WTC11 (cell line): Measurements from ENCODE around the gene IQSEC1. TPM values are rescaled to one million over a fixed set of nuclear protein-coding genes. Genes with fewer than 3 reads are reported as not detected.

Experiments used
- ATAC-seq: fragments of 200-7000 bp; cut with Tn5 transposase; 2 replicates; pipeline ENCODE4 v1.10.0; 2021; ENCODE audit warnings: mild to moderate bottlenecking, moderate library complexity
- CTCF ChIA-PET: fragments of 300-600 bp; sonication (Branson Sonifier 250); formaldehyde crosslinking; loops from one replicate; lab custom pipeline; 2021; ENCODE audit warnings: antibody characterized with exemption; lab: Charles Lee
- POLR2A ChIA-PET: fragments of 350-600 bp; sonication (Branson Sonifier 250); formaldehyde crosslinking; loops from one replicate; lab custom pipeline; 2021; ENCODE audit warnings: antibody characterized with exemption; lab: Charles Lee
- DNase-seq: peaks from one replicate; pipeline ENCODE4 v3.0.0; 2021; ENCODE audit warnings: low spot score
- H3K27ac Mint-ChIP-seq: 2 replicates; pipeline ENCODE4 v1.8.0; 2021; ENCODE audit warnings: mixed read lengths
- H3K27me3 Mint-ChIP-seq: 2 replicates; pipeline ENCODE4 v1.8.0; 2021; ENCODE audit warnings: low read depth, mild to moderate bottlenecking, moderate library complexity, mixed read lengths
- H3K36me3 Mint-ChIP-seq: 2 replicates; pipeline ENCODE4 v1.8.0; 2021; ENCODE audit warnings: mixed read lengths
- H3K4me1 Mint-ChIP-seq: 2 replicates; pipeline ENCODE4 v1.8.0; 2022; ENCODE audit warnings: mixed read lengths
- H3K4me3 Mint-ChIP-seq: 2 replicates; pipeline ENCODE4 v1.8.0; 2021; ENCODE audit warnings: mild to moderate bottlenecking, moderate library complexity, mixed read lengths
- H3K9me3 Mint-ChIP-seq: 2 replicates; pipeline ENCODE4 v1.8.0; 2021; ENCODE audit warnings: mixed read lengths
- AFF4 ChIP-seq: sonication (generic); formaldehyde crosslinking; IDR thresholded peaks from 2 replicates; pipeline ENCODE4 v1.8.1; 2023; ENCODE audit warnings: mild to moderate bottlenecking, missing genetic modification reagents, borderline replicate concordance
- CREB1 ChIP-seq: sonication (generic); formaldehyde crosslinking; IDR thresholded peaks from 2 replicates; pipeline ENCODE4 v1.8.0; 2023; ENCODE audit warnings: mild to moderate bottlenecking, missing genetic modification reagents
- E2F1 ChIP-seq: sonication (generic); formaldehyde crosslinking; IDR thresholded peaks from 2 replicates; pipeline ENCODE4 v1.8.0; 2022; ENCODE audit warnings: mild to moderate bottlenecking, missing genetic modification reagents
- EMX1 ChIP-seq: fragments of 250-450 bp; sonication (Bioruptor Pico); IDR thresholded peaks from 2 replicates; pipeline ENCODE4 v1.8.0; 2021; ENCODE audit warnings: mild to moderate bottlenecking
- ERG ChIP-seq: fragments of 250-450 bp; sonication (Bioruptor Pico); IDR thresholded peaks from 2 replicates; pipeline ENCODE4 v1.8.0; 2021; ENCODE audit warnings: mild to moderate bottlenecking
- ETV6 ChIP-seq: sonication (generic); formaldehyde crosslinking; IDR thresholded peaks from 2 replicates; pipeline ENCODE4 v1.8.1; 2022; ENCODE audit warnings: mild to moderate bottlenecking, missing genetic modification reagents
- FOXK1 ChIP-seq: sonication (generic); formaldehyde crosslinking; IDR thresholded peaks from 2 replicates; pipeline ENCODE4 v1.8.0; 2022; ENCODE audit warnings: mild to moderate bottlenecking, moderate library complexity, missing genetic modification reagents
- GABPB1 ChIP-seq: sonication (generic); formaldehyde crosslinking; IDR thresholded peaks from 2 replicates; pipeline ENCODE4 v1.8.1; 2023; ENCODE audit warnings: mild to moderate bottlenecking, missing genetic modification reagents
- GRHL2 ChIP-seq: fragments of 250-450 bp; sonication (Bioruptor Pico); IDR thresholded peaks from 2 replicates; pipeline ENCODE4 v1.8.0; 2022; ENCODE audit warnings: mild to moderate bottlenecking, moderate library complexity; ENCODE audit not compliant: insufficient replicate concordance, severe bottlenecking
- GTF2I ChIP-seq: fragments of 250-450 bp; sonication (Bioruptor Pico); conservative IDR thresholded peaks from 2 replicates; pipeline ENCODE4 v1.4.0; 2021; ENCODE audit warnings: mild to moderate bottlenecking
- NFATC4 ChIP-seq: fragments of 250-450 bp; sonication (Bioruptor Pico); IDR thresholded peaks from 2 replicates; pipeline ENCODE4 v1.9.0; 2021; ENCODE audit warnings: mild to moderate bottlenecking
- NR3C1 ChIP-seq: sonication (generic); formaldehyde crosslinking; conservative IDR thresholded peaks from 2 replicates; pipeline ENCODE4 v1.8.1; 2023; ENCODE audit warnings: low read depth, mild to moderate bottlenecking, missing genetic modification reagents
- OVOL2 ChIP-seq: fragments of 250-450 bp; sonication (Bioruptor Pico); IDR thresholded peaks from 2 replicates; pipeline ENCODE4 v1.9.0; 2021; ENCODE audit warnings: mild to moderate bottlenecking, borderline replicate concordance
- SMAD3 ChIP-seq: sonication (generic); formaldehyde crosslinking; IDR thresholded peaks from 2 replicates; pipeline ENCODE4 v1.8.0; 2022; ENCODE audit warnings: missing genetic modification reagents, mild to moderate bottlenecking, borderline replicate concordance
- SP1 ChIP-seq: sonication (generic); formaldehyde crosslinking; conservative IDR thresholded peaks from 2 replicates; pipeline ENCODE4 v1.8.1; 2022; ENCODE audit warnings: missing genetic modification reagents
- USF2 ChIP-seq: sonication (generic); formaldehyde crosslinking; IDR thresholded peaks from 2 replicates; pipeline ENCODE4 v1.8.1; 2023; ENCODE audit warnings: mild to moderate bottlenecking, missing genetic modification reagents, moderate library complexity
- ZNF281 ChIP-seq: sonication (generic); formaldehyde crosslinking; IDR thresholded peaks from 2 replicates; pipeline ENCODE4 v1.8.0; 2023; ENCODE audit warnings: mild to moderate bottlenecking, missing genetic modification reagents
- ZNF317 ChIP-seq: sonication (generic); formaldehyde crosslinking; IDR thresholded peaks from 2 replicates; pipeline ENCODE4 v1.8.1; 2023; ENCODE audit warnings: low read depth, mild to moderate bottlenecking, moderate library complexity, missing genetic modification reagents, borderline replicate concordance
- ZNF396 ChIP-seq: fragments of 250-450 bp; sonication (Bioruptor Pico); IDR thresholded peaks from 2 replicates; pipeline ENCODE4 v1.8.0; 2021; ENCODE audit warnings: mild to moderate bottlenecking, moderate library complexity, borderline replicate concordance
- ZNF671 ChIP-seq: fragments of 250-450 bp; sonication (Bioruptor Pico); IDR thresholded peaks from 2 replicates; pipeline ENCODE4 v1.8.0; 2021; ENCODE audit warnings: mild to moderate bottlenecking
- total RNA-seq: library from RNA; stranded (reverse); gene quantifications from 3 replicates; pipeline ENCODE4 v1.2.3, GENCODE V29; 2021

The IQSEC1 gene
- total RNA-seq, 1 experiment from 2014 or later = 35.0 TPM

- no peak for TF ChIP-seq GRHL2 (CRISPR knock-in tag)
- no peak for TF ChIP-seq NFATC4 (CRISPR knock-in tag)
- no peak for TF ChIP-seq CREB1
Measured at GRCh38 chr3:12932754-12933153, 140.5 kb downstream of the IQSEC1 start (continued).

- CTCF ChIA-PET = interaction anchor here (0.8 to 1.1 kb wide), 2 partner anchors 29 to 63 kb away, joined by 3 read pairs; no protein-coding TSS in a partner anchor
- DNase-seq (no peak), ATAC-seq (no peak)
- H3K27ac Mint-ChIP-seq = no peak overlapping the region
- H3K36me3 Mint-ChIP-seq = no peaks in the 10 kb centered on the region
- no peaks in the 10 kb centered on the region for H3K9me3 Mint-ChIP-seq
- no peaks in the 10 kb centered on the region for H3K27me3 Mint-ChIP-seq
- no peak overlapping the region for H3K4me3 Mint-ChIP-seq
- no peak for TF ChIP-seq ZNF281 (CRISPR knock-in tag)
- no peak for TF ChIP-seq GTF2I (CRISPR knock-in tag)
- TF ChIP-seq USF2 (CRISPR knock-in tag) = no peak
- no peak for TF ChIP-seq NR3C1 (CRISPR knock-in tag)
- no peak for TF ChIP-seq GABPB1
- TF ChIP-seq, all 79 proteins: peak for 0
- POLR2A ChIA-PET = no interaction called here
- H3K4me1 Mint-ChIP-seq = no peaks in the 10 kb centered on the region
Measured at GRCh38 chr3:12932347-12932746, 140.9 kb downstream of the IQSEC1 start.

GRCh38 chr3:12931273-12931905 lies 141.8 kb downstream of the IQSEC1 start:
- DNase-seq = no peak
- Mint-ChIP-seq H3K27me3 (no peaks in the 10 kb centered on the region), H3K4me1 (no peaks in the 10 kb centered on the region), H3K36me3 (no peaks in the 10 kb centered on the region), H3K27ac (no peak overlapping the region), H3K4me3 (no peak overlapping the region), H3K9me3 (no peaks in the 10 kb centered on the region)
- ATAC-seq = no peak
- ChIA-PET CTCF (interaction anchor here (0.8 to 1.3 kb wide), 3 partner anchors 16 to 64 kb away, joined by 3 to 5 read pairs (median 3); no protein-coding TSS in a partner anchor), POLR2A (no interaction called here)
- TF ChIP-seq ERG (CRISPR knock-in tag) = no peak
- TF ChIP-seq SMAD3 (CRISPR knock-in tag) = no peak
- TF ChIP-seq E2F1 = no peak
- TF ChIP-seq AFF4 = no peak
- no peak for TF ChIP-seq NR3C1 (CRISPR knock-in tag)
- no peak for TF ChIP-seq ZNF671 (CRISPR knock-in tag)
- no peak for TF ChIP-seq GTF2I (CRISPR knock-in tag)
- no peak for TF ChIP-seq ETV6 (CRISPR knock-in tag)
- no peak for TF ChIP-seq OVOL2
- TF ChIP-seq EMX1 = no peak
- no peak for TF ChIP-seq GRHL2 (CRISPR knock-in tag)
- no peak for TF ChIP-seq USF2 (CRISPR knock-in tag)
- TF ChIP-seq ZNF317 (CRISPR knock-in tag) = no peak
- TF ChIP-seq SP1 (CRISPR knock-in tag) = no peak
- TF ChIP-seq ZNF396 (CRISPR knock-in tag) = no peak
- TF ChIP-seq FOXK1 (CRISPR knock-in tag) = no peak
